Fibroblast of lung (primary cell): ENCODE results near the gene NDUFS8.

ENCODE experiments used
- CTCF ChIP-seq, 2 donors: IDR thresholded peaks in 1 of 2; conservative IDR thresholded peaks in 1 of 2; 1 replicate in 1 of 2; 2 replicates in 1 of 2; pipeline ENCODE4 v1.5.1; 2011 to 2012; ENCODE audit warnings: low read length in 2 of 2, control low read depth in 1 of 2, inconsistent platforms in 1 of 2, low read depth in 1 of 2, mild to moderate bottlenecking in 1 of 2
- EZH2 ChIP-seq: IDR thresholded peaks from 2 replicates; pipeline ENCODE4 v1.5.1; 2012; ENCODE audit warnings: low read length, control low read depth, mild to moderate bottlenecking; ENCODE audit errors: missing control alignments

- peak in 1 of 2 donors; percentile 30 for TF ChIP-seq CTCF (conservative IDR thresholded peaks at IDR 0.05 in 1 of 2, IDR thresholded peaks at IDR 0.05 in 1 of 2; ENCODE audit: low read depth in 1 of 2, low read length in 2 of 2)
- TF ChIP-seq EZH2 = no peak
Measured at GRCh38 chr11:68009391-68010089, 20.9 kb upstream of the NDUFS8 start.
